C4-2B (cell line): ENCODE measurements around the gene TSPAN31.

Experiments used
- H3K27ac ChIP-seq: fragments of 450-650 bp; 2 replicates; pipeline ENCODE4 v1.5.1; 2017
- CTCF ChIP-seq: fragments of 450-650 bp; conservative IDR thresholded peaks from 2 replicates; pipeline ENCODE4 v1.5.1; 2017; ENCODE audit warnings: mild to moderate bottlenecking
- ZFX ChIP-seq: fragments of 450-650 bp; IDR thresholded peaks from 2 replicates; pipeline ENCODE4 v1.6.1; 2017

The TSPAN31 gene

GRCh38 chr12:57756406-57757341, 11.8 kb downstream of the TSPAN31 start:
- no peak overlapping the region for H3K27ac ChIP-seq
- peak; percentile 61 for TF ChIP-seq CTCF
- no peak for TF ChIP-seq ZFX

GRCh38 chr12:57757771-57758170, 12.9 kb downstream of the TSPAN31 start:
- no peak overlapping the region for H3K27ac ChIP-seq
- TF ChIP-seq CTCF = no peak
- TF ChIP-seq ZFX = no peak

GRCh38 chr12:57758552-57759359, 13.9 kb downstream of the TSPAN31 start:
- H3K27ac ChIP-seq = no peak overlapping the region
- TF ChIP-seq CTCF (no peak), ZFX (no peak)

GRCh38 chr12:57759360-57759980, 14.6 kb downstream of the TSPAN31 start:
- TF ChIP-seq CTCF = peak; percentile 81
- TF ChIP-seq ZFX = no peak
- H3K27ac ChIP-seq = no peak overlapping the region

- H3K27ac ChIP-seq = no peak overlapping the region
- TF ChIP-seq ZFX (no peak), CTCF (no peak)
Measured at GRCh38 chr12:57760347-57760982, 15.6 kb downstream of the TSPAN31 start.

GRCh38 chr12:57761391-57761998, 16.7 kb downstream of the TSPAN31 start:
- TF ChIP-seq ZFX = no peak
- no peak for TF ChIP-seq CTCF
- no peak overlapping the region for H3K27ac ChIP-seq
